ENCODE results near the gene CD247.

- TF ChIP-seq GATA2 (IDR thresholded peaks at IDR 0.05; ENCODE audit: low read depth, low read length) = peak; percentile 83; the same call in 1 of the 2 replicates
- TF ChIP-seq GATA3 (IDR thresholded peaks at IDR 0.05; ENCODE audit: low read depth, low read length) = no peak
Measured at GRCh38 chr1:167553136-167554027, 35.1 kb upstream of the CD247 start, which contains the start of gene CREG1.
